IMR-90 (cell line): ENCODE data around the gene FMN2. TPM values are rescaled to one million over a fixed set of nuclear protein-coding genes. Genes with fewer than 3 reads are reported as not detected.

Source experiments
- ATAC-seq: fragments of 200-7000 bp; cut with Tn5 transposase; 2 replicates; pipeline ENCODE4 v1.9.1; 2020; ENCODE audit warnings: low read depth, mild to moderate bottlenecking, moderate library complexity
- BruUV-seq: library from RNA; stranded (reverse); fragments of 400-500 nt; replicated peaks from 2 replicates; lab custom pipeline; 2021; lab: Mats Ljungman, UMichigan
- CTCF ChIA-PET: fragments of 300-600 bp; formaldehyde crosslinking; extraction: SDS; loops from one replicate; lab custom pipeline; 2021; ENCODE audit warnings: antibody characterized with exemption; lab: Yijun Ruan, JAX
- POLR2A ChIA-PET: fragments of 300-600 bp; sonication (Branson Sonifier 250); formaldehyde crosslinking; loops from one replicate; lab custom pipeline; 2022; ENCODE audit warnings: antibody characterized with exemption; ENCODE audit not compliant: unreplicated experiment; lab: Charles Lee
- DNase-seq: peaks from one replicate; pipeline ENCODE4 v3.0.0; 2013
- H2AFZ ChIP-seq: replicated peaks from 2 replicates; pipeline ENCODE3; 2013; ENCODE audit warnings: low read length, mild to moderate bottlenecking; ENCODE audit not compliant: poor library complexity
- H2AK5ac ChIP-seq: 2 replicates; pipeline ENCODE4 v1.6.1; 2013; ENCODE audit warnings: low read depth, low read length, inconsistent platforms
- H2AK9ac ChIP-seq: replicated peaks from 2 replicates; pipeline ENCODE3; 2013; ENCODE audit warnings: mild to moderate bottlenecking, low read depth, low read length, moderate library complexity; ENCODE audit not compliant: poor library complexity
- H2BK120ac ChIP-seq: 2 replicates; pipeline ENCODE4 v1.6.1; 2013; ENCODE audit warnings: low read depth, low read length, inconsistent platforms
- H2BK15ac ChIP-seq: 3 replicates; pipeline ENCODE4 v1.6.1; 2013; ENCODE audit warnings: low read depth, low read length, inconsistent platforms
- H2BK20ac ChIP-seq: 2 replicates; pipeline ENCODE4 v1.6.1; 2013; ENCODE audit warnings: low read depth, mild to moderate bottlenecking, inconsistent platforms, low read length, moderate library complexity
- H2BK5ac ChIP-seq: 2 replicates; pipeline ENCODE4 v1.6.1; 2013; ENCODE audit warnings: mild to moderate bottlenecking, low read depth, low read length, inconsistent platforms; ENCODE audit not compliant: poor library complexity, severe bottlenecking
- H3K14ac ChIP-seq: replicated peaks from 2 replicates; pipeline ENCODE4 v1.6.1; 2013; ENCODE audit warnings: low read depth, low read length, inconsistent platforms
- H3K18ac ChIP-seq: 2 replicates; pipeline ENCODE4 v1.6.1; 2013; ENCODE audit warnings: low read depth, low read length, control low read depth
- H3K23ac ChIP-seq: 2 replicates; pipeline ENCODE4 v1.6.1; 2013; ENCODE audit warnings: low read depth, low read length, inconsistent platforms
- H3K27ac ChIP-seq: 2 replicates; pipeline ENCODE4 v1.5.1; 2013; ENCODE audit warnings: mild to moderate bottlenecking, control low read depth, low read length; ENCODE audit not compliant: insufficient read depth
- H3K27me3 ChIP-seq: 2 replicates; pipeline ENCODE4 v1.6.1; 2013; ENCODE audit warnings: low read length; ENCODE audit not compliant: control insufficient read depth, insufficient read depth
- H3K36me3 ChIP-seq: 2 replicates; pipeline ENCODE4 v1.6.1; 2013; ENCODE audit warnings: low read length, mixed read lengths; ENCODE audit not compliant: control insufficient read depth, insufficient read depth
- H3K4ac ChIP-seq: 2 replicates; pipeline ENCODE4 v1.6.1; 2013; ENCODE audit warnings: low read depth, low read length, inconsistent platforms
- H3K4me1 ChIP-seq: 2 replicates; pipeline ENCODE4 v1.6.1; 2013; ENCODE audit warnings: low read length, mixed read lengths; ENCODE audit not compliant: control insufficient read depth, insufficient read depth
- H3K4me2 ChIP-seq: 2 replicates; pipeline ENCODE4 v1.6.1; 2013; ENCODE audit warnings: low read depth, mild to moderate bottlenecking, control low read depth, low read length, moderate library complexity
- H3K4me3 ChIP-seq: 2 replicates; pipeline ENCODE4 v1.5.1; 2013; ENCODE audit warnings: low read depth, mild to moderate bottlenecking, control low read depth, low read length, moderate library complexity; ENCODE audit not compliant: insufficient read depth
- H3K56ac ChIP-seq: 2 replicates; pipeline ENCODE4 v1.6.1; 2013; ENCODE audit warnings: low read length, inconsistent platforms; ENCODE audit not compliant: insufficient read depth; ENCODE audit errors: extremely low read depth
- H3K79me1 ChIP-seq, 2 experiments: 2 replicates each; pipeline ENCODE4 v1.6.1; 2013; ENCODE audit warnings: low read length in 2 of 2, inconsistent platforms in 1 of 2, low read depth in 1 of 2
- H3K9ac ChIP-seq: 2 replicates; pipeline ENCODE4 v1.6.1; 2013; ENCODE audit warnings: low read depth, low read length, control low read depth
- H3K9me1 ChIP-seq: 2 replicates; pipeline ENCODE4 v1.6.1; 2013; ENCODE audit warnings: low read length, inconsistent platforms; ENCODE audit not compliant: insufficient read depth
- H3K9me3 ChIP-seq: 2 replicates; pipeline ENCODE4 v1.6.1; 2013; ENCODE audit warnings: low read length; ENCODE audit not compliant: control insufficient read depth, insufficient read depth
- H4K20me1 ChIP-seq: 2 replicates; pipeline ENCODE4 v1.6.1; 2013; ENCODE audit warnings: low read length, inconsistent platforms; ENCODE audit not compliant: insufficient read depth
- H4K5ac ChIP-seq: 2 replicates; pipeline ENCODE4 v1.6.1; 2013; ENCODE audit warnings: mild to moderate bottlenecking, low read depth, low read length, control low read depth
- H4K8ac ChIP-seq, 2 experiments: 2 replicates each; pipeline ENCODE4 v1.6.1; 2013; ENCODE audit warnings: low read depth in 2 of 2, low read length in 2 of 2, control low read depth in 1 of 2, inconsistent platforms in 1 of 2
- H4K91ac ChIP-seq: 2 replicates; pipeline ENCODE4 v1.6.1; 2013; ENCODE audit warnings: low read depth, low read length, inconsistent platforms; ENCODE audit not compliant: insufficient read depth
- BHLHE40 ChIP-seq: fragments of 150-350 bp; IDR thresholded peaks from 2 replicates; pipeline ENCODE4 v1.6.1; 2016; ENCODE audit warnings: mild to moderate bottlenecking, low read depth, low read length
- CEBPB ChIP-seq: IDR thresholded peaks from 2 replicates; pipeline ENCODE4 v1.6.1; 2012; ENCODE audit warnings: low read depth, low read length, improper control_type of control experiment
- CHD1 ChIP-seq: IDR thresholded peaks from 2 replicates; pipeline ENCODE4 v1.6.1; 2012; ENCODE audit warnings: low read depth, low read length, improper control_type of control experiment
- CTCF ChIP-seq: conservative IDR thresholded peaks from 2 replicates; pipeline ENCODE4 v1.5.1; 2012; ENCODE audit warnings: mild to moderate bottlenecking, low read depth, low read length, improper control_type of control experiment
- ELK1 ChIP-seq: fragments of 150-350 bp; IDR thresholded peaks from 2 replicates; pipeline ENCODE4 v1.6.1; 2016; ENCODE audit warnings: low read depth, mild to moderate bottlenecking, low read length, moderate library complexity, borderline replicate concordance
- FOS ChIP-seq: fragments of 150-350 bp; IDR thresholded peaks from 2 replicates; pipeline ENCODE4 v1.6.1; 2016; ENCODE audit warnings: low read depth, low read length
- MAFK ChIP-seq: IDR thresholded peaks from 2 replicates; pipeline ENCODE4 v1.6.1; 2012; ENCODE audit warnings: low read depth, low read length, improper control_type of control experiment
- MAZ ChIP-seq: IDR thresholded peaks from 2 replicates; pipeline ENCODE4 v1.6.1; 2012; ENCODE audit warnings: low read depth, mild to moderate bottlenecking, low read length, improper control_type of control experiment, moderate library complexity, borderline replicate concordance
- MXI1 ChIP-seq: IDR thresholded peaks from 2 replicates; pipeline ENCODE4 v1.6.1; 2012; ENCODE audit warnings: low read depth, mild to moderate bottlenecking, low read length, moderate library complexity, borderline replicate concordance
- NFE2L2 ChIP-seq: fragments of 150-350 bp; IDR thresholded peaks from 2 replicates; pipeline ENCODE4 v1.6.1; 2016; ENCODE audit warnings: low read depth, mild to moderate bottlenecking, low read length
- POLR2A ChIP-seq: IDR thresholded peaks from 2 replicates; pipeline ENCODE4 v1.6.1; 2012; ENCODE audit warnings: mild to moderate bottlenecking, low read depth, low read length
- RAD21 ChIP-seq: IDR thresholded peaks from 2 replicates; pipeline ENCODE4 v1.6.1; 2012; ENCODE audit warnings: low read length, improper control_type of control experiment
- RCOR1 ChIP-seq: IDR thresholded peaks from 2 replicates; pipeline ENCODE4 v1.6.1; 2012; ENCODE audit warnings: mild to moderate bottlenecking, low read length, improper control_type of control experiment; ENCODE audit not compliant: insufficient replicate concordance
- RFX5 ChIP-seq: IDR thresholded peaks from 2 replicates; pipeline ENCODE4 v1.8.0; 2012; ENCODE audit warnings: low read depth, mild to moderate bottlenecking, low read length, moderate library complexity
- SMC3 ChIP-seq: fragments of 150-350 bp; IDR thresholded peaks from 2 replicates; pipeline ENCODE4 v1.6.1; 2016; ENCODE audit warnings: low read depth, mild to moderate bottlenecking, antibody characterized with exemption, low read length, moderate library complexity
- WGBS, 2 experiments: methylation state at CpG; one replicate each; pipeline versions ENCODE4 v1.1.5 to v1.1.7; 2013; ENCODE audit warnings: missing lambda C conversion rate in 2 of 2; ENCODE audit not compliant: insufficient read length in 1 of 2; ENCODE audit errors: extremely low coverage in 2 of 2; 5-methylcytosine and 5-hydroxymethylcytosine counted together
- dilution Hi-C: fragments of 300-500 bp; cut with HindIII; formaldehyde crosslinking; loops from one replicate; pipeline ENCODE4 v1.14.3; 2018; ENCODE audit warnings: low sequenced_read_pairs; ENCODE audit not compliant: unreplicated experiment
- in situ Hi-C: fragments of 300-500 bp; cut with MboI; formaldehyde crosslinking; loops from 3 replicates; pipeline ENCODE4 v1.14.3; 2019; ENCODE audit warnings: low sequenced_read_pairs, inconsistent platforms, mixed read lengths
- intact Hi-C: fragments of 100-400 bp; cut with micrococcal nuclease; formaldehyde crosslinking; loops from 2 replicates; pipeline ENCODE4 v1.10.0; 2022
- polyA plus RNA-seq, 3 experiments: library from polyadenylated mRNA; depleted of rRNA; stranded (reverse); fragments of >200 nt; gene quantifications; 2 replicates each; pipeline ENCODE4 v1.2.3, GENCODE V29; 2012; ENCODE audit warnings: low replicate concordance in 1 of 3
- total RNA-seq: library from RNA; depleted of rRNA; stranded (reverse); fragments of >200 nt; gene quantifications from 2 replicates; pipeline ENCODE4 v1.2.3, GENCODE V29; 2012

FMN2 gene
- total and polyA plus RNA-seq, 2 of the 4 experiments (the other 2 are of a cell fraction) = 29.0 to 35.8 TPM

GRCh38 chr1:240126821-240127220 is 35.1 kb downstream of the FMN2 start:
- Histone ChIP-seq H3K4me3 (no peak overlapping the region), H4K20me1 (no peaks in the 10 kb centered on the region), H4K8ac (no peak overlapping the region), H3K4me2 (no peak overlapping the region), H4K5ac (no peak overlapping the region), H3K9ac (no peak overlapping the region), H2BK20ac (no peak overlapping the region), H3K14ac (no peak overlapping the region), H3K56ac (no peak overlapping the region), H3K79me1 (peaks cover 29 to 53% of the 10 kb centered on the region in 2 experiments), H3K4me1 (peaks cover 5% of the 10 kb centered on the region), H2BK15ac (no peak overlapping the region), H2AK9ac (no peak overlapping the region), H2BK120ac (no peak overlapping the region), H3K23ac (no peak overlapping the region), H2BK5ac (peak overlapping the region; percentile 24), H2AK5ac (no peak overlapping the region), H3K9me3 (no peaks in the 10 kb centered on the region), H3K27ac (no peak overlapping the region), H4K91ac (no peak overlapping the region), H3K4ac (no peak overlapping the region), H3K18ac (no peak overlapping the region), H3K27me3 (no peaks in the 10 kb centered on the region), H3K36me3 (peaks cover 3% of the 10 kb centered on the region), H3K9me1 (no peaks in the 10 kb centered on the region; the same call in 1 of the 2 replicates), H2AFZ (no peak overlapping the region)
- no peak for TF ChIP-seq CHD1
- no peak for TF ChIP-seq SMC3
- no peak for TF ChIP-seq MAFK
- TF ChIP-seq NFE2L2 = no peak
- TF ChIP-seq FOS = no peak
- TF ChIP-seq CEBPB = no peak
- TF ChIP-seq RAD21 = no peak
- no peak for TF ChIP-seq BHLHE40
- no peak for TF ChIP-seq MXI1
- no peak for TF ChIP-seq MAZ
- no peak for TF ChIP-seq RFX5
- no peak for TF ChIP-seq CTCF
- TF ChIP-seq ELK1 = no peak
- TF ChIP-seq POLR2A = no peak
- TF ChIP-seq RCOR1 = no peak
- CTCF ChIA-PET = interaction anchor here (0.7 to 0.9 kb wide), 2 partner anchors 16 to 531 kb away, joined by 3 to 5 read pairs; no protein-coding TSS in a partner anchor
- POLR2A ChIA-PET = no interaction called here
- BruUV-seq = no TSS peak
- dilution Hi-C loops (no loop called here), in situ Hi-C loops (no loop called here), intact Hi-C loops (no loop called here)
- peak; percentile 30; the same call in 1 of the 2 replicates for ATAC-seq
- DNase-seq = peak; percentile 25
- 100% methylated on average over 1 of the region's 6 CpGs; no CpG with 5 or more reads in 1 of the 2 experiments for WGBS, 2 experiments
